ENCODE measurements around the gene CYP2C8.
"Not testable (repeated sequence)": the region's sequence is repeated elsewhere in the genome, so short reads cannot be mapped to it uniquely, and the experiment has no call there.

CYP2C8 gene

DNA sequence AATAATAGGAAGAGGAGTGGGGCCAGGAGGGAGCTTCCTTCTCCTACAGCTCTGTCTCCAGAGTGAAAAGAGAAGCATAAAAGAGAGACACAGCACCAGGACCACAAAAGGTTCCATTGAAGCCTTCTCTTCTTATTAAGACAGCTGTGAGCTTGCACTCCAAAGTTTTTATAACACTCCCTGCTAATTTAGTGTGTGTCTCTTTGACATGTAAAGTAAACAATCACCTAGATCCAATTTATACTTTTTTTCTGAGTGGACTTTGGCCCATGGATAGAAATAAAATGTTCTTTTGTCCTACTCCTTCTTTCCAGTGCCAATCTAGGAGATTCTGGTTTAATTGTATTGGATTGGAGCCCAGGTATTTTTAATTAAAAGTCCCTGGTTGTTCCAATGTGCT lies at the start of gene CYP2C8:
TSS of gene CYP2C8 (minus strand) at position 212 of the 400 bp plus-strand sequence. CDS start at position 117, 95 bp downstream.
- DNase-seq: no peak

DNA sequence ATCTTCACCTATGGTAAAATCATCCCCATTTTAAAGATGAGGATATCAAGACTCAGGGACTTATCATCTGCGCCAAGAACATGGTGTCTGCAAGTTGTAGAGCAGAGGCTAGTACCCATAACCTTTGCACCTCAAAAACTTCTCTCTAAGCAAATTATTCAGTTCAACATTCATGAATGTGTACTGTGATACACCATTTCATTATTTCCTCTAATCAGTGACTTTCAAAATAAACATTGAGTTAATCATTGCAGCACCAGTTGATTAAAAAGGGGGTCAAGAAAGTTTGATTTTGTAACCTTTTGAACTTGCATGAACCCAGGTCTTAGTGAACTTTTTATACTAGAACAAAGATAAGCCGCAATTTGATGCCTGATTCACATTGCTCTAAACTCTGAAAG lies 47.6 kb upstream of the CYP2C8 start:
- DNase-seq: no peak

DNA sequence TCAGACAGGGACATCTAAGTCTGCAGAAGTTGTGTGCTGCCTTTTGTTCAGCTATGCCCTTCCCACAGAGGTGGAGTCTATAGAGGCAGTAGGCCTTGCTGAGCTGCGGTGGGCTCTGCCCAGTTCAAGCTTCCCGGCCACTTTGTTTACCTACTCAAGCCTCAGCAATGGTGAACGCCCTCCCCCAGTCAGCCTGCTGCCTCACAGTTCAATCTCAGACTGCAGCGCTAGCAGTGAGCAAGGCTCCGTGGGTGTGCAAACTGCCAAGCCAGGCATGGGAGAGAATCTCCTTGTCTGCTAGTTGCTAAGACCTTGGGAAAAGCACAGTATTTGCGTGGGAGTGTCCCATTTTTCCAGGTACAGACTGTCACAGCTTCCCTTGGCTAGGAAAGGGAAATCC lies 41.5 kb upstream of the CYP2C8 start:
- DNase-seq: not testable (repeated sequence)

DNA sequence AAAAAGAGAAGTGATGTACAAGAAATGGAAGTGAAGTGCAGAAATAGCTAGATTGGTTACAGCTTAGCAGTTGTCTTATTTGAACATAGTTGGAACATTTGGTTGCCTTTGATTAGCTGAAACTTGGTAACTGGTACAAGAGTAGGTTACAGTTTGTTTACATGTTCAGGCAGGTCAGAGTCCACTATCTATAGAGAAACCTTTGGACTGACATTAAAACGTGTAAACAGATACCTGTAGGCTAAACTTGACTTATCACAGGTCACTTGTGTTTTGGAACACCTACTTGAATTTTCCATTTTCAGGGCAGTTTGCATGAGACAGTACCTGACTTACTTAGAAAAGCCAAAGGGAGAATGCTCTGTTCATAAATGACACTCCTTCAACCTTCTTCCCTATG lies 28.5 kb upstream of the CYP2C8 start:
- DNase-seq: no peak

DNA sequence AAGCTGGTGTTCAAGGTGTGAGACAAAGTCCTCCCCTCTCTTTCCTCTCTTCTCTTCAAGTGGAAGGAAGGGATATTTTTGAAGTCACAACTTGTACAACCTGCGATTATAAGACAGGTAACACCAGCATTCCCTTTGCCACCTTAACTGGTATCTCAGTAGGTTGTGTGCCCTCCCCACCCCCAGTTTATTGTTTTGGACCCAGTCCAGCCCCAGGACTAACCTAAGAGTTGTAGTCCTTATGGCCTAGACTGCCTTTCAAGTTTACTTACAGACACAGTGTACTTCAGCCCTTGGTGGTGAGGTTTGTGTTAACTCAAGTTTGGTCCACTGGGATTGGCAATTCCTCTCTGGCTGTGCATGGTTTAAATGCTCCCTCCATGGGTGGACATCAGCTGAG lies 26.8 kb upstream of the CYP2C8 start:
- no peak for DNase-seq

DNA sequence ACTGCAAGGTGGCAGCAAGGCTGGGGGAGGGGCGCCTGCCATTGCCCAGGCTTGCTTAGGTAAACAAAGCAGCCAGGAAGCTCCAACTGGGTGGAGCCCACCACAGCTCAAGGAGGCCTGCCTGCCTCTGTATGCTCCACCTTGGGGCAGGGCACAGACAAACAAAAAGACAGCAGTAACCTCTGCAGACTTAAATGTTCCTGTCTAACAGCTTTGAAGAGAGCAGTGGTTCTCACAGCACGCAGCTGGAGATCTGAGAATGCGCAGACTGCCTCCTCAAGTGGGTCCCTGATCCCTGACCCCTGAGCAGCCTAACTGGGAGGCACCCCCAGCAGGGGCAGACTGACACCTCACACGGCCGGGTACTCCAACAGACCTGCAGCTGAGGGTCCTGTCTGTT lies 10.3 kb upstream of the CYP2C8 start:
- not testable (repeated sequence) for DNase-seq

DNA sequence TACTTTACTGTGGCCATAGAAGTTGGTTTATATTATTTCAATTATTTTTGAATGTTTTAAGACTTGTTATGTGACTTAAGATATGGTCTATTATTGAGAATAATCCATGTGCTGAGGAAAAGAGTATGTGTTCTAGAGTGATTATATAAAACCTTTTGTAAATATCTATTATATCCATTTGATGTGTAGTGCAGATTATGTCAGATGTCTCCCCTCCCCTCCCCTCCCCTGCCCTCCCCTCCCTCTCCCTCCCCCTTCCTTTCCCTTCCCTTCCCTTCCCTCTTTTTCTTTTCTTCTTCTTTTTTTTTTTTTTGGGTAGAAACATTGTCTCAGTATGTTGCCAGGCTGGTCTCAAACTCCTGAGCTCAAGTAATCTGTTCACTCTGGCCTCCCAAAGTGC lies 8.3 kb upstream of the CYP2C8 start:
- no peak for DNase-seq

DNA sequence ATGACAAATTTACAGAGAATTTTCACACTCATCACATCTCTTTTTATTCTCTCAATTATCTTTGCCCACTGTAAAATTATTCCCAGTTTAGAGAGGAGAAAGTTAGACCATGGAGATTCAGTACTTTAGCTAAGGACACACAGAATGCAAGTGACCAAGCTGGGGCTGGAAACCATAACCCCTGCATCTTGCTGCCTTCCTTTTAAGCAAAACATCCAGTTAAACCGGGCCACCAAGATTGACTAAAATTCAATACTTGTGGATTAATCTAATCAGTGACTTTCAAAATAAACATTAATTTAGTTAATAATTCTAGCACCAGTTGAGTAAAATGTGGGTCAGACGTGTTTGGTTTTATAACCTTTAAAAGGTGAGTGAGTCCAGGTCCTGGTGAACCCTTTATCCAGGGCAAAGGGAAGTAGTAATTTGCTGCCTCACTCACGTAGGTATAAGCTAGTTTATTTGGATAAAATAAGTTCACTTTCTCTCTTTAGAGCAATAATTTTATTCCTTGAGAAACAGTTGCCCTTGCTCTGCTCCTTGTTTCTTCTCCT lies 1.9 kb upstream of the CYP2C8 start:
- no peak for DNase-seq

DNA sequence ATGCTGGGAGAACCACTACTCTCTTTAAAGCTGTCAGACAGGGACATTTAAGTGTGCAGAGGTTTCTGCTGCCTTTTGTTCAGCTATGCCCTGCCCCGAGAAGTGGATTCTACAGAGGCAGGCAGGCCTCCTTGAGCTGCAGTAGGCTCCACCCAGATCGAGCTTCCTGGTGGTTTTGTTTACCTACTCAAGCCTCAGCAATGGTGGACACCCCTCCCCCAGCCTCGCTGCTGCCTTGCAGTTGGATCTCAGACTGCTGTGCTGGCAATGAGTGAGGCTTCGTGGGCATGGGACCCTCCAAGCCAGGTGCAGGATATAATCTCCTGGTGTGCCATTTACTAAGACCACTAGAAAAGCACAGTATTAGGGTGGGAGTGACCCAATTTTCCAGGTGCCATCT lies 5.2 kb downstream of the CYP2C8 start:
- DNase-seq: not testable (repeated sequence)

DNA sequence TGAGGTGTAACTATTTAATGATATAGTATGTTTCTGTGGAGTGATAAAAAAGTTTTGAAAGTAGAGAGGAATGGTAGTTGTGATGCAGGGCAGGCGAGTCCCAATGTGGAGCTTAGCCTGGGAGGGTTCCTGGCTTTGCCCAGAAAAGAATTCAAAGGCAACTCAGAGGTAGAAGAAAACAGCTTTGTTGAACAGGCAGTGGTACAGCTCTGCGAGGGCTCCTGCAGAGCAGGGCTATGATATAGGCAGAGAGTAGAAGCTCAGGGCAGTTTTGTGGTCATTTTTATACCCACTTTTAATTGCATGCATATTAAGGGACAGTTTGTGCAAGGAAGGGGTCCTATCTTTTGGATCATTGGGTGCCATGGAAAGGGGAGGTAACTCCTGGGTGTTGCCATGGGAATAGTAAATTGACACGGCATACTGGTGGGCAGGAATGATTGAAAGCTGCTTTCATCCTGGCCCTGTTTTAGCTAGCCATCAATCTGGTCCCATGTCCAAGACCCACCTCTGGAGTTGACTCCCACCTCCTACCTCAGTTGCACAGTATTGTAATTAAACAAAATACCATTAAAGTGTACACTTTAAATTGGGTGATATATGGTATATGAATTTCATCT lies 12.4 kb downstream of the CYP2C8 start:
- DNase-seq: no peak

DNA sequence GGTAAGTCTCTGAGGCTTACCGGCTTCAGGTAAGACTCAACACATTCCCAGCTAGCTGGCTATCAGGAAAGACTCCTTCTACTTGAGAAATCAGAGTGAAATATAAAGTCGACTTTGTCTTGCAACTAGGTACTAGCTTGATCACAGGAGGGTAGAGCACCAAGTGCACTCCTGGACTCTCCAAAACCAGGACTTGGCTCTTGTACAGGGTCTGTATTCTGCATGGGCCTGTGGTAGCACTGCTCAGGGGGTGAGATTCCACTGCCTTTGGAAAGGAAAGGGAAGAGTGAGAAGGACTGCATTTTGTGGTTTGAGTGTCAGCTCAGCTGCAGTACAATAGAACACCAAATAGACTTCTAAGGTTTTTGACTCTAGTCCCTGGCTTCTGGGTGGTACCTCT lies 19.4 kb downstream of the CYP2C8 start:
- no peak for DNase-seq

DNA sequence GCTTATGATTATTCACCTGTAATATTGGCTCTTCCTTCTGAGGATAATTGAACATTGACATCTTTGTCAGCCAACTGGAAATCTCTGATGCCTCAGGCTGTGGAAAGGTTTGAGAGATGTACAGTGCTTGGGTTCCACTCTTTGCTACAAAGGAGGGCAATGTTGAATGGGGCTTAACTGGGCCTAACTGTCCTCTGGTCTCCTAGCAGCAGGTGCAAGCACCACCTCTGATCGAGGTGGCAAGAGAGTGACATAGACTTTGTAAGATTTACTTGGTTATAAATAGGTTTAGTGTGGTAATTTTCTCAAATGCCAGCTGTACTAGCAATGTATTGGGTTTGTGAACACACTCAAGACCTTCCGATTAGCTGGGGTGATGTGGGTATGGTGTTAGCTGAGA lies 21.1 kb downstream of the CYP2C8 start:
- DNase-seq: no peak

DNA sequence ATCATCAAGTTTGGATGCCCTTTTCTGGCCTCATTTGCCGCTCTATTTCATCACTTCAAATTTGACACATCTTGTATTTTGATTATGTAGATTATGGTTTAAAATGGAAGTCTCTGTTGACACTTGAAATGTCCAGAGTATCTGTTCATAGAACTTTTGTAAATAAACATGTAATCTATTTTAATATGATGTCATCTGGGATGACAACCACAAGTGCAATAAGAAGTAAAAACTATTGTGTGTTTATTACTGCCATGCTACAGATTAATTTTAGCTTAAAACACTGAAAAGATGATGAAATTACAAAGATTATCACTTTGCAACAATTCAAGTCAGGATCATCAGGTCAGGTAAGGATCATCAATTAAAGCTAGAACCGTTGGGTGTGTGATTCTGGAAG lies 30.0 kb downstream of the CYP2C8 start:
- no peak for DNase-seq

DNA sequence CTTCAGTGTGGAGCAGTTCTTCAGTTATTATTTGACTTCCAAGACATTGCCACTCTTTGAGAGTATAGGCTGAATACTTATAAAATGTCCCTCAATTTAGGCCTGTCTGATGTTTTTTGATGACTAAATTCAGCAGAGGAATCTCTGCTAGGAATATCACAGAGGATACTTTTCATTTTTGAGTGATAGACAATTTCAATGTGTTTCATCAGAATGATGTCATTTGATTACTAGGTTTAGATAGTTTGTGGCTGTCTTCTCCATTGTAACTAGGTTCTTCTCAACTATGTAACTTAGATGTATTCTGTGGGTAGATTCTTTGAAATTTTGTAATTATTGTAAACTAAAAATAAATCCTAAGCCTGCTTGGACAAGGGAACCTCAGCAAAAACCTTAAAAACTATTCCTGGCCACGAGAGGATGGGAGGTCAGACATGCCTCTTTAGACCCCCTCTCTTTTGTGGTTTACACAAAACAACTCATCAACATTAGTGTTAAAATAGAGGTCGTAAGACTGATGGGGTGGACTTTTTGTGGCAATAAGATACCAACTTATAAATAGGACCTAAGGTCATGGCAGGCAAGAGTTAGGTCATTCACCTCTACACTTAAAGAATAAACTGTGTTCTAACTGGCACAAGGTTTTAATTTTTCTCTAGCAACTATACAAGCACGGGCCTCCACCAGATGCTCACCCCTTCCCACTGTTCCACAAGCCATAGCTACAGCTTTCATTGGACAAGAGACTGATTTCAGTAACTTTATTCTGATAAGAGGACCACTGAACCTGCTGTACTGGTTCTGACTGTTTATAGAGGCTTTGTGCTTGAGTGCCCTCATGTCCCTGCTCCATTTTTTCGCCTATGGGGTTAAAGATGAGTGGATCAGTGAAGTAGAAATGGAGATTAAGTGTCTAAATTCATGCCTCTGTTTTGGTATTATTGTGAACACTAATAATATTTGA lies 33.7 kb downstream of the CYP2C8 start:
- DNase-seq: no peak

DNA sequence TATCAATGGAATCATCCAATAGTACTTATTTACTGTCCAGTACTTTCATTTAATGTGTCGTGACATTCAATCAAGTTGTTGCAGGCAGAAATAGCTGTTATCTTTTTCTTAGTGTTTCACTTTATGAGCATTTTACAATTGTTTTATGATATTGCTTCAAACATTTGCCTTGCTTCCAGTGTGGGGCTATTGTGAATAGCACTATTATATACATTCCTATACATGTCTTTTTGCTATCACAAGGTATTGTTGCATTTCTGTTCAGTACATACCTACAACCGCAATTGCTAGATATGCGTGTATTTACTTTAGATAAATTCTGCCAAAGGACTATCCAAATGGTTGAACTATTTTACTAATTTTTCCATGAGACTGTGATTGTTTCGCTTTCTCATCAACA lies 34.9 kb downstream of the CYP2C8 start:
- no peak for DNase-seq

DNA sequence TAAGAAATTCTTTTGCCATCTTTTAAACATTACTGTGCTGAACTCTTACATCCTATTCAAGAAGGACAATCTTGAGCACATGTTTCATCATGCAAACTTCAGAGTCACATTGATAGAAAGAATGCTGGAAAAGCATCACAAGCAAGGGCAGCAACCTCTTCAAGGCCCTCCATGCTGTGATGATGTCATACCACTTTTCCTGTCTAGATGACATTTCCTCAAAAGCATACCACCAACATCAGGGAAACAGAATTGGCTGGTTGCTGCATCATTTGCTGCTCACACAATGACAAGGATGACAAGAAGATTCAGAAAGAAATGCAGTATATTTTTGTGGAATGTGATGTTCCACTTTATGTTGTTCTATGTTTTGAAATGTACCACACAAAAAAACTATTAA lies 37.6 kb downstream of the CYP2C8 start:
- no peak for DNase-seq

DNA sequence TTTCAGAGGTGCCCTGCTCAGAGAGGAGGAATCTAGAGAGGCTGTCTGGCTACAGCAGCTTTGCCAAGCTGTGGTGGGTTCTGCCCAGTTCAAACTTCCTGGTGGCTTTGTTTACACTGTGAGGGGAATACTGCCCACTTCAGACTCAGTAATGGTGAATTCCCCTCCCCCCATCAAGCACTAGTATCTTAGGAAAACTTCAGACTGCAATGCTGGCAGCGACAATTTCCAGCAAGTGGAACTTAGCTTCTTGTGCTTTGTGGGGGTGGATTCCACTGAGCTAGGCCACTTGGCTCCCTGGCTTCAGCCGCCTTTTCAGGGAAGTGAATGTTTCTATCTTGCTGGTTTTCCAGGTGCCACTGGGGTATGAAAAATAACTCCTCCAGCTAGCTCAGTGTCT lies 42.8 kb downstream of the CYP2C8 start:
- no peak for DNase-seq

DNA sequence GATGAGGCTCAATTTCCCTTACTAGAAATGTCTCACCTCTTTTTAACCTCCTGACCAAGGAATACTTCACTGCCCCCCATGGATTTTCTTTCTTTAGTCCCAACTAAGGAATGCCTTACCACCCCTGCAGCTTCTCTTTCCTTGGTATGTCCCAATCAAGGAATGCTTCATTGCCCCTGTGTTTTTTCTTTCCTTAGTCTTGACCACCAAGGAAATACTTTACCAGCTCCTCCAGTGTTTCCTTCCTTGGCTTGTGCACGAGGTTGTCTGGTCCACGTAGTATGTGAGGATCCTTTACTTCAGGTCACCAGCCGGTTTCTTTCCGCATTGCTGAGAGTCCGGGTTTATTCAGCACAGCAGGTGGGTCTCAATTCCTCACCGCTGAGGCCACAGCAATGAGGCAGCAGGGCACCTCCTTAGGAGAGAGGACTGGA lies 71.5 kb downstream of the CYP2C8 start:
- DNase-seq: no peak

DNA sequence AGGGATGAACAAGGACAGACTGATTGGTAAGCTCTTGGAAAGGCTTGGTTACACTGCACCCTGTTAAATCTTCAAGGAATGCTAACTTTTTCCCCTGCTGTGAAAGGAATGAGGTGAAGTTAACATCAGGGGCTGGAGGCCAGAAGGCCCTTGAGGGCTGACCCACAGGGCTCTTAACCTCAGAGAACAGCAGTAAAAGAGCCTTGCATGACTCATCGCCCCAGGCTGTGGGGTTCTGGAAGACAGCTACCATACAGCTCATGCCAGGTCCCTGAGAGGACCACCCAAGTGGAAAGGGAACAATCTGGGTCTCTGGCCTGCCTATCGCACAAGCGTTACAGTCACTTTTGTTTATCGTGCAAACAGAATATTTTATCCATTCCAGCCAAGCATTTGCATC lies 76.5 kb downstream of the CYP2C8 start:
- DNase-seq: no peak

DNA sequence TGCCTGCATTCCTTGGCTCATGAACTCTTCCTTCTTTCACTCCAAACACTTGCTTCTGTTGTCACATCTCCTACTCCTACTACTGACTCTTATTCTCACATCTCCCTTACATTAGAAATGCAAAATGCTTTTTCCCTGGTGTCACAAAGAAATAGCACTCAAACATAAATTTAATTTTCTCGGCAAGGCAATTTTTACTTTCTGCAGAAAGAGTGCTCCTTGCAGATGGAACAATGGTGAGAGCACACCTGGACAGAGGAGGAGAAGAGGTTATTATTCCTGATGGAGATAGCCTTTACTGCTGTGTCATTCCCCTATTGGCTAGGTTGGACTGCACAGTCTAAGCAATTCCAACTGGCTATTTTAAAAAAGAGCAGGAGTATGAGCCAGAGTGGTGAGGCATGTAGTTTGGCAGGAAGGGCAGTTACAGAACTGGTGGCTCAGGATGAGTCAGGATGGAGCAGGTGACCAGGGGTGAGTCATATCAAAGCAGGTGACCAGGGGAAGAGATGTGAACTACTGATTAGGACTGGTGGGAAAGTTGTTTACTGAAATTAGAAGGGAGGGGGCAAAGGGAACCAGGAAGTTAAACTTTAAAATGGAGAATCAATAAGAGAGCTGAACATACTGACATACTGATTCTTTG lies 77.9 kb downstream of the CYP2C8 start:
- no peak for DNase-seq

DNA sequence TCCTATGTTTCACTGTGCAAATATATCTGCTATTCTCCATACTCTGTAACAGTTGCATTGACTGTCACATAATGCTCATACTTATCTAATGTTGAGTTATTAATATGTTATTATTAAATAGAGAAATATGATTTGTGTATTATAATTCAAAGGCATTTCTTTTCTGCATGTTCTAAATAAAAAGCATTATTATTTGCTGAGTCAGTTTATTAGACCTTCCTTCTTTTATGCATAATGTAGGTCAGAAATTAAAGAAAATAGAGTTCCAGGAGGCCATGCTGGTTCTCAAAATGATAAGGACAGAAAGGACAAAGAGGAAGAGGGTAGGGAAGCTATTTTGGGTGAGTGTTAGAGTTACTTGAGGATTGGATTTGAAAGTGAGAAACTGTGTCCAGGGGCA lies 80.1 kb downstream of the CYP2C8 start:
- no peak for DNase-seq
